Vagina (tissue), 2 donors: ENCODE results near the gene USP34. TPM values are rescaled to one million over a fixed set of nuclear protein-coding genes. Genes with fewer than 3 reads are reported as not detected.
"Not testable (repeated sequence)": the region's sequence is repeated elsewhere in the genome, so short reads cannot be mapped to it uniquely, and the experiment has no call there.

ENCODE experiments used
- DNase-seq, 2 donors: peaks; one replicate each; pipeline ENCODE4 v3.0.0-alpha.2; 2017; ENCODE audit errors: extremely low spot score in 2 of 2
- H3K27ac ChIP-seq: fragments of 200-600 bp; sonication (generic); one replicate; pipeline ENCODE4 v1.5.1; 2019
- H3K27me3 ChIP-seq: fragments of 200-600 bp; sonication (generic); one replicate; pipeline ENCODE4 v1.5.1; 2019
- H3K36me3 ChIP-seq, 2 donors: fragments of 200-600 bp; sonication (generic); one replicate each; pipeline ENCODE4 v1.5.1; 2017 to 2019
- H3K4me1 ChIP-seq: fragments of 200-600 bp; sonication (generic); one replicate; pipeline ENCODE4 v1.5.1; 2019
- H3K4me3 ChIP-seq, 2 donors: fragments of 200-600 bp; sonication (generic); 1 replicate in 1 of 2; 2 replicates in 1 of 2; pipeline ENCODE4 v1.5.1; 2016 to 2019
- H3K9me3 ChIP-seq: fragments of 200-600 bp; sonication (generic); one replicate; pipeline ENCODE4 v1.5.1; 2019
- POLR2A ChIP-seq, 2 donors: fragments of 450-650 bp; IDR thresholded peaks; one replicate each; pipeline ENCODE4 v1.6.1; 2017; ENCODE audit warnings: antibody characterized with exemption in 2 of 2, mild to moderate bottlenecking in 2 of 2, moderate library complexity in 2 of 2
- POLR2AphosphoS5 ChIP-seq, 2 donors: sonication (generic); formaldehyde crosslinking; IDR thresholded peaks; one replicate each; pipeline ENCODE4 v1.9.0; 2017; ENCODE audit warnings: antibody characterized with exemption in 2 of 2, mild to moderate bottlenecking in 2 of 2, low read depth in 1 of 2; ENCODE audit not compliant: insufficient read depth in 1 of 2
- intact Hi-C: fragments of 100-400 bp; cut with DNase I; formaldehyde crosslinking; loops from one replicate; pipeline ENCODE4 v1.15.1; 2023
- total RNA-seq: library from RNA; depleted of rRNA; stranded (reverse); fragments of >200 nt; gene quantifications from one replicate; pipeline ENCODE4 v1.2.3, GENCODE V29; 2016
- TF ChIP-seq, protein P1 (sequence below), 3 experiments: fragments of 450-650 bp in 2 of 3; fragments of 200-600 bp in 1 of 3; sonication (generic) in 1 of 3; IDR thresholded peaks; one replicate each; pipeline ENCODE4 v1.5.1; 2017 to 2019; ENCODE audit warnings: antibody characterized with exemption in 3 of 3, mild to moderate bottlenecking in 2 of 3, moderate library complexity in 2 of 3

USP34 gene
- total RNA-seq, 1 donor from 2014 or later: 117 TPM

GRCh38 chr2:61451178-61451577 is 19.7 kb downstream of the USP34 start:
- Histone ChIP-seq H3K27ac (no peak overlapping the region), H3K27me3 (no peaks in the 10 kb centered on the region), H3K36me3 (no peaks in the 10 kb centered on the region), H3K4me3 (no peak overlapping the region), H3K9me3 (no peaks in the 10 kb centered on the region), H3K4me1 (peaks cover 6% of the 10 kb centered on the region)
- intact Hi-C loops: no loop called here
- TF ChIP-seq POLR2A (IDR thresholded peaks at IDR 0.05): no peak
- TF ChIP-seq, protein P1, sequence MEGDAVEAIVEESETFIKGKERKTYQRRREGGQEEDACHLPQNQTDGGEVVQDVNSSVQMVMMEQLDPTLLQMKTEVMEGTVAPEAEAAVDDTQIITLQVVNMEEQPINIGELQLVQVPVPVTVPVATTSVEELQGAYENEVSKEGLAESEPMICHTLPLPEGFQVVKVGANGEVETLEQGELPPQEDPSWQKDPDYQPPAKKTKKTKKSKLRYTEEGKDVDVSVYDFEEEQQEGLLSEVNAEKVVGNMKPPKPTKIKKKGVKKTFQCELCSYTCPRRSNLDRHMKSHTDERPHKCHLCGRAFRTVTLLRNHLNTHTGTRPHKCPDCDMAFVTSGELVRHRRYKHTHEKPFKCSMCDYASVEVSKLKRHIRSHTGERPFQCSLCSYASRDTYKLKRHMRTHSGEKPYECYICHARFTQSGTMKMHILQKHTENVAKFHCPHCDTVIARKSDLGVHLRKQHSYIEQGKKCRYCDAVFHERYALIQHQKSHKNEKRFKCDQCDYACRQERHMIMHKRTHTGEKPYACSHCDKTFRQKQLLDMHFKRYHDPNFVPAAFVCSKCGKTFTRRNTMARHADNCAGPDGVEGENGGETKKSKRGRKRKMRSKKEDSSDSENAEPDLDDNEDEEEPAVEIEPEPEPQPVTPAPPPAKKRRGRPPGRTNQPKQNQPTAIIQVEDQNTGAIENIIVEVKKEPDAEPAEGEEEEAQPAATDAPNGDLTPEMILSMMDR (IDR thresholded peaks at IDR 0.05): no peak
- no peak for TF ChIP-seq POLR2AphosphoS5 (IDR thresholded peaks at IDR 0.05; ENCODE audit: insufficient read depth in 1 of 2, low read depth in 1 of 2)
- DNase-seq: no peak

- no peak for TF ChIP-seq POLR2A (IDR thresholded peaks at IDR 0.05)
- TF ChIP-seq, protein P1 (IDR thresholded peaks at IDR 0.05): no peak
- Histone ChIP-seq H3K4me1 (peaks cover 6% of the 10 kb centered on the region), H3K27me3 (no peaks in the 10 kb centered on the region), H3K36me3 (no peaks in the 10 kb centered on the region), H3K9me3 (no peaks in the 10 kb centered on the region), H3K4me3 (no peak overlapping the region), H3K27ac (no peak overlapping the region)
- no peak for DNase-seq
- intact Hi-C loops: no loop called here
These were observed 20.7 kb downstream of the USP34 start for GRCh38 chr2:61450144-61450543.

- Histone ChIP-seq H3K27ac (no peak overlapping the region), H3K9me3 (no peaks in the 10 kb centered on the region), H3K27me3 (no peaks in the 10 kb centered on the region), H3K4me1 (peaks cover 4% of the 10 kb centered on the region), H3K36me3 (no peaks in the 10 kb centered on the region), H3K4me3 (no peak overlapping the region)
- TF ChIP-seq POLR2A (IDR thresholded peaks at IDR 0.05) (no peak), POLR2AphosphoS5 (IDR thresholded peaks at IDR 0.05; ENCODE audit: insufficient read depth in 1 of 2, low read depth in 1 of 2) (no peak)
- TF ChIP-seq, protein P1 (IDR thresholded peaks at IDR 0.05): no peak
- no peak for DNase-seq
- intact Hi-C loops: no loop called here
These were observed 22.7 kb downstream of the USP34 start for GRCh38 chr2:61448229-61448628.

GRCh38 chr2:61446971-61447370 is 23.9 kb downstream of the USP34 start:
- H3K9me3 ChIP-seq, DNase-seq, H3K4me1 ChIP-seq, H3K36me3 ChIP-seq, H3K27me3 ChIP-seq, H3K27ac ChIP-seq, intact Hi-C loops, H3K4me3 ChIP-seq: not testable (repeated sequence)

GRCh38 chr2:61443342-61444041 is 27.4 kb downstream of the USP34 start:
- Histone ChIP-seq H3K4me3 (no peak overlapping the region), H3K27me3 (no peaks in the 10 kb centered on the region), H3K4me1 (peaks cover 16% of the 10 kb centered on the region), H3K9me3 (no peaks in the 10 kb centered on the region), H3K27ac (no peak overlapping the region), H3K36me3 (no peaks in the 10 kb centered on the region)
- TF ChIP-seq POLR2AphosphoS5 (IDR thresholded peaks at IDR 0.05; ENCODE audit: insufficient read depth in 1 of 2, low read depth in 1 of 2) (no peak), POLR2A (IDR thresholded peaks at IDR 0.05) (no peak)
- TF ChIP-seq, protein P1 (IDR thresholded peaks at IDR 0.05): no peak
- intact Hi-C loops: no loop called here
- no peak for DNase-seq
